SK-N-SH treated with all-trans-retinoic acid at 6 μM for 48 hours (cell line): Measurements from ENCODE around the gene SLC5A10.

Source experiments
- ATAC-seq: fragments of 200-7000 bp; cut with Tn5 transposase; 3 replicates; pipeline ENCODE4 v1.9.1; 2020; ENCODE audit warnings: mild to moderate bottlenecking, moderate library complexity
- ARNTL ChIP-seq: fragments of 450-650 bp; formaldehyde crosslinking; IDR thresholded peaks from 2 replicates; pipeline ENCODE4 v1.5.0; 2020; ENCODE audit warnings: low read depth, mild to moderate bottlenecking, moderate library complexity, borderline replicate concordance
- BACH2 ChIP-seq: fragments of 250-450 bp; sonication (Bioruptor Pico); IDR thresholded peaks from 2 replicates; pipeline ENCODE4 v1.9.0; 2021; ENCODE audit warnings: mild to moderate bottlenecking, borderline replicate concordance
- CSDC2 ChIP-seq: fragments of 250-450 bp; sonication (Bioruptor Pico); IDR thresholded peaks from 2 replicates; pipeline ENCODE4 v1.5.0; 2020; ENCODE audit warnings: mild to moderate bottlenecking, moderate library complexity
- ESRRG ChIP-seq: fragments of 250-450 bp; sonication (Bioruptor Pico); IDR thresholded peaks from 2 replicates; pipeline ENCODE4 v1.6.1; 2021; ENCODE audit warnings: mild to moderate bottlenecking
- GLIS3 ChIP-seq: fragments of 250-450 bp; sonication (Bioruptor Pico); IDR thresholded peaks from 2 replicates; pipeline ENCODE4 v1.5.0; 2020; ENCODE audit warnings: mild to moderate bottlenecking, moderate library complexity
- ISL1 ChIP-seq: fragments of 250-450 bp; sonication (Bioruptor Pico); IDR thresholded peaks from 2 replicates; pipeline ENCODE4 v2.1.2; 2022; ENCODE audit warnings: mild to moderate bottlenecking, moderate library complexity
- OSR1 ChIP-seq: fragments of 250-450 bp; sonication (Bioruptor Pico); IDR thresholded peaks from 2 replicates; pipeline ENCODE4 v1.8.0; 2022; ENCODE audit warnings: moderate library complexity, mild to moderate bottlenecking, inconsistent platforms
- PPARA ChIP-seq: fragments of 250-450 bp; sonication (Bioruptor Pico); IDR thresholded peaks from 2 replicates; pipeline ENCODE4 v1.5.0; 2020; ENCODE audit warnings: mild to moderate bottlenecking, borderline replicate concordance
- SNAI2 ChIP-seq: fragments of 250-450 bp; sonication (Bioruptor Pico); IDR thresholded peaks from 2 replicates; pipeline ENCODE4 v1.5.0; 2020; ENCODE audit warnings: mild to moderate bottlenecking, moderate library complexity
- TCF4 ChIP-seq: fragments of 250-450 bp; sonication (Bioruptor Pico); IDR thresholded peaks from 2 replicates; pipeline ENCODE4 v1.8.0; 2021; ENCODE audit warnings: mild to moderate bottlenecking, moderate library complexity, borderline replicate concordance
- TOX ChIP-seq: fragments of 250-450 bp; sonication (Bioruptor Pico); IDR thresholded peaks from 2 replicates; pipeline ENCODE4 v1.8.0; 2021; ENCODE audit warnings: mild to moderate bottlenecking, moderate library complexity, borderline replicate concordance
- ZC3H10 ChIP-seq: fragments of 250-450 bp; sonication (Bioruptor Pico); IDR thresholded peaks from 2 replicates; pipeline ENCODE4 v1.5.1; 2021; ENCODE audit warnings: mild to moderate bottlenecking, moderate library complexity
- ZFP3 ChIP-seq: fragments of 250-450 bp; sonication (Bioruptor Pico); IDR thresholded peaks from 2 replicates; pipeline ENCODE4 v1.5.0; 2020; ENCODE audit warnings: mild to moderate bottlenecking, moderate library complexity
- ZFP30 ChIP-seq: fragments of 450-650 bp; formaldehyde crosslinking; IDR thresholded peaks from 2 replicates; pipeline ENCODE4 v1.5.0; 2022; ENCODE audit warnings: mild to moderate bottlenecking, moderate library complexity
- ZNF565 ChIP-seq: fragments of 450-650 bp; formaldehyde crosslinking; conservative IDR thresholded peaks from 2 replicates; pipeline ENCODE4 v1.5.0; 2020; ENCODE audit warnings: low read depth, mild to moderate bottlenecking, moderate library complexity
- ZNF70 ChIP-seq: fragments of 450-650 bp; formaldehyde crosslinking; IDR thresholded peaks from 2 replicates; pipeline ENCODE4 v1.5.0; 2020; ENCODE audit warnings: mild to moderate bottlenecking, moderate library complexity
- ZNF8 ChIP-seq: fragments of 450-650 bp; formaldehyde crosslinking; IDR thresholded peaks from 2 replicates; pipeline ENCODE4 v1.5.0; 2020; ENCODE audit warnings: mild to moderate bottlenecking, moderate library complexity
- TF ChIP-seq, protein P1 (sequence below): fragments of 250-450 bp; sonication (Bioruptor Pico); IDR thresholded peaks from 2 replicates; pipeline ENCODE4 v1.5.1; 2020; ENCODE audit warnings: low read depth, mild to moderate bottlenecking, moderate library complexity
- TF ChIP-seq, protein P2 (sequence below): fragments of 250-450 bp; sonication (Bioruptor Pico); IDR thresholded peaks from 2 replicates; pipeline ENCODE4 v1.8.0; 2020; ENCODE audit warnings: mild to moderate bottlenecking, moderate library complexity, borderline replicate concordance
- TF ChIP-seq, protein P3 (sequence below): fragments of 250-450 bp; sonication (Bioruptor Pico); IDR thresholded peaks from 2 replicates; pipeline ENCODE4 v1.5.1; 2021; ENCODE audit warnings: mild to moderate bottlenecking, moderate library complexity
- TF ChIP-seq, protein P4 (sequence below): fragments of 250-450 bp; sonication (Bioruptor Pico); IDR thresholded peaks from 2 replicates; pipeline ENCODE4 v1.5.0; 2020; ENCODE audit warnings: mild to moderate bottlenecking, moderate library complexity
- TF ChIP-seq, protein P5 (sequence below): fragments of 250-450 bp; sonication (Bioruptor Pico); IDR thresholded peaks from 2 replicates; pipeline ENCODE4 v1.8.0; 2021; ENCODE audit warnings: low read depth, mild to moderate bottlenecking, moderate library complexity, borderline replicate concordance

The SLC5A10 gene

DNA sequence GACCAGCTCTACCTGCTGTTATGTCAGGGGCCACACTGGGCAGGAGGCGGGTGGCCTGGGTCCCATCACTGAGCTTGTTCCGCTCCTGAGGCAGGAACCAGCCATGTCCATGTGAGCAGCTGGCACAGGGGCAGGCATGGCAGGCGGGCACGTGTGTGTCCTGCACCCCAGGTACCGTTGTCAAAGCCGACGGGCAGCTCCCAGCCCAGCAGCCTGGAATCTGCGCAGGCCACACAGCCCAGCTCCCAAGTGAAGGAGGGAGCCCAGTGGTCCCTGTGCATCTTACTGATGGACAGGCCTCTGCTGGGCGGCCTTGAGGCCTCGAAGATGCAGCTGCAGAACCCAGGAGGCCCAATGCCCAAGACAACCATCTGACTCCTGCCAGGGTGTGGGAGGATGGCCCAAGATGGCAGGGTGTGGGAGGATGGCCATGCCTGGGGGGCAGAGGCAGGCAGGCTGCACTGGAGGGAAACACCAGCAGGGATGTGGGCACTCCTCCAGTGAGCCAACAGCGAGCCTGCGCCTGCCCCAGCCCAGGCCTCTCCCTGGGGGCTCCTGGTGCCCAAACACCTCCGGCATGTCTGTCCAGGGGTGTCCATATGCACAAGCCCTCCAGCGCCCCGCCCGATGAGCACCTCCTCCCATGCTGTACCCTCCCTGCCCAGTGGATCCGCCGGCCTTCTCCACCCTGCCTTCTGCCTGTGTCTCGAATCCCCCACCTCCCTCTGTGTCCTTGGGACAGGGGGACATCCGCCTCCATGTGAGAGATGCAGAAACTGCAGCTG, 39.8 kb downstream of the SLC5A10 start:
- no peak for TF ChIP-seq ZNF8 (CRISPR knock-in tag)
- TF ChIP-seq ISL1 (CRISPR knock-in tag), result no peak
- TF ChIP-seq, protein P1, sequence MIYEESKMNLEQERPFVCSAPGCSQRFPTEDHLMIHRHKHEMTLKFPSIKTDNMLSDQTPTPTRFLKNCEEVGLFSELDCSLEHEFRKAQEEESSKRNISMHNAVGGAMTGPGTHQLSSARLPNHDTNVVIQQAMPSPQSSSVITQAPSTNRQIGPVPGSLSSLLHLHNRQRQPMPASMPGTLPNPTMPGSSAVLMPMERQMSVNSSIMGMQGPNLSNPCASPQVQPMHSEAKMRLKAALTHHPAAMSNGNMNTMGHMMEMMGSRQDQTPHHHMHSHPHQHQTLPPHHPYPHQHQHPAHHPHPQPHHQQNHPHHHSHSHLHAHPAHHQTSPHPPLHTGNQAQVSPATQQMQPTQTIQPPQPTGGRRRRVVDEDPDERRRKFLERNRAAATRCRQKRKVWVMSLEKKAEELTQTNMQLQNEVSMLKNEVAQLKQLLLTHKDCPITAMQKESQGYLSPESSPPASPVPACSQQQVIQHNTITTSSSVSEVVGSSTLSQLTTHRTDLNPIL, result no peak
- TF ChIP-seq ARNTL (CRISPR knock-in tag), result no peak
- TF ChIP-seq, protein P2, sequence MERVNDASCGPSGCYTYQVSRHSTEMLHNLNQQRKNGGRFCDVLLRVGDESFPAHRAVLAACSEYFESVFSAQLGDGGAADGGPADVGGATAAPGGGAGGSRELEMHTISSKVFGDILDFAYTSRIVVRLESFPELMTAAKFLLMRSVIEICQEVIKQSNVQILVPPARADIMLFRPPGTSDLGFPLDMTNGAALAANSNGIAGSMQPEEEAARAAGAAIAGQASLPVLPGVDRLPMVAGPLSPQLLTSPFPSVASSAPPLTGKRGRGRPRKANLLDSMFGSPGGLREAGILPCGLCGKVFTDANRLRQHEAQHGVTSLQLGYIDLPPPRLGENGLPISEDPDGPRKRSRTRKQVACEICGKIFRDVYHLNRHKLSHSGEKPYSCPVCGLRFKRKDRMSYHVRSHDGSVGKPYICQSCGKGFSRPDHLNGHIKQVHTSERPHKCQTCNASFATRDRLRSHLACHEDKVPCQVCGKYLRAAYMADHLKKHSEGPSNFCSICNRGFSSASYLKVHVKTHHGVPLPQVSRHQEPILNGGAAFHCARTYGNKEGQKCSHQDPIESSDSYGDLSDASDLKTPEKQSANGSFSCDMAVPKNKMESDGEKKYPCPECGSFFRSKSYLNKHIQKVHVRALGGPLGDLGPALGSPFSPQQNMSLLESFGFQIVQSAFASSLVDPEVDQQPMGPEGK (CRISPR knock-in tag), result no peak
- TF ChIP-seq, protein P3, sequence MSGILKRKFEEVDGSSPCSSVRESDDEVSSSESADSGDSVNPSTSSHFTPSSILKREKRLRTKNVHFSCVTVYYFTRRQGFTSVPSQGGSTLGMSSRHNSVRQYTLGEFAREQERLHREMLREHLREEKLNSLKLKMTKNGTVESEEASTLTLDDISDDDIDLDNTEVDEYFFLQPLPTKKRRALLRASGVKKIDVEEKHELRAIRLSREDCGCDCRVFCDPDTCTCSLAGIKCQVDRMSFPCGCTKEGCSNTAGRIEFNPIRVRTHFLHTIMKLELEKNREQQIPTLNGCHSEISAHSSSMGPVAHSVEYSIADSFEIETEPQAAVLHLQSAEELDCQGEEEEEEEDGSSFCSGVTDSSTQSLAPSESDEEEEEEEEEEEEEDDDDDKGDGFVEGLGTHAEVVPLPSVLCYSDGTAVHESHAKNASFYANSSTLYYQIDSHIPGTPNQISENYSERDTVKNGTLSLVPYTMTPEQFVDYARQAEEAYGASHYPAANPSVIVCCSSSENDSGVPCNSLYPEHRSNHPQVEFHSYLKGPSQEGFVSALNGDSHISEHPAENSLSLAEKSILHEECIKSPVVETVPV (CRISPR knock-in tag), result no peak
- no peak for TF ChIP-seq TCF4 (CRISPR knock-in tag)
- no peak for TF ChIP-seq ZNF70 (CRISPR knock-in tag)
- TF ChIP-seq PPARA, result no peak
- TF ChIP-seq ZFP3 (CRISPR knock-in tag), result no peak
- no peak for ATAC-seq

DNA sequence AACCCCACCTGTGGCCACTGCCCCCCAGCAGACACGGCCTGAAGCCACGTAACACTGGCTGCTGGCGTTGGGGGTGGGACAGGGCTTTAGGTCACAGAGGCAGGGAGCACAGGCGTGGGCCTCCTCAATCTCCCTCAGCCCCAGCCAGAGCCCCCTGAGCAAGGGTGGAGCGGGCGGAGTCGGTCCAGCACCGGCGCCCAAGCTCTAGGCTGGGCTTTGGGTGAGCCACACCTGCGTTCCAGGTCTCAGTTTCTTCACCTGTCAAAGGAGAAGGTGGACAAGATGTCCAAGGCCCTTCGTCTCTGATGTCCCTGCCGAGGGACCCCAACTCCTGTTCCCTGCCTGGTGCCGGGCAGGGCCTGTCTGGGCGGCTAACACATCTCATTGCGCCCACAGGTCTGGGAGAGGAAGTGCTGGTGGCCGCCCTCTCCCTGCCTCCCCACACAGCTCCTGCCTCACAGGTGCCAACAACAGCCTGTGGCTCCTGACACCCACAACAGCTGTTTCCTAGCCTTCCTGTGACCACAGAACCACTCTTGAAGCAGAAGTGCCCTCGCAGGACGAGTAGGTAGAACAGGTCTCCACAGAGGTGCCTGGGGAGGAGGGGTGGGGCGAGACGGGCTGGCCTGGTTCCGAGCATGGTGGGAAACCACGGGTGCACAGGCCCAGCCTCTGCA, 40.6 kb downstream of the SLC5A10 start:
- TF ChIP-seq ZFP30 (no peak), ISL1 (CRISPR knock-in tag) (no peak), PPARA (no peak), GLIS3 (CRISPR knock-in tag) (no peak), CSDC2 (CRISPR knock-in tag) (no peak), ZNF565 (no peak), ZFP3 (CRISPR knock-in tag) (no peak), ZNF8 (CRISPR knock-in tag) (no peak), ZC3H10 (CRISPR knock-in tag) (no peak), ARNTL (CRISPR knock-in tag) (no peak), SNAI2 (CRISPR knock-in tag) (no peak), TOX (CRISPR knock-in tag) (no peak), TCF4 (CRISPR knock-in tag) (no peak), ESRRG (CRISPR knock-in tag) (no peak), OSR1 (no peak), BACH2 (CRISPR knock-in tag) (no peak)
- TF ChIP-seq, protein P1, result no peak
- TF ChIP-seq, protein P4, sequence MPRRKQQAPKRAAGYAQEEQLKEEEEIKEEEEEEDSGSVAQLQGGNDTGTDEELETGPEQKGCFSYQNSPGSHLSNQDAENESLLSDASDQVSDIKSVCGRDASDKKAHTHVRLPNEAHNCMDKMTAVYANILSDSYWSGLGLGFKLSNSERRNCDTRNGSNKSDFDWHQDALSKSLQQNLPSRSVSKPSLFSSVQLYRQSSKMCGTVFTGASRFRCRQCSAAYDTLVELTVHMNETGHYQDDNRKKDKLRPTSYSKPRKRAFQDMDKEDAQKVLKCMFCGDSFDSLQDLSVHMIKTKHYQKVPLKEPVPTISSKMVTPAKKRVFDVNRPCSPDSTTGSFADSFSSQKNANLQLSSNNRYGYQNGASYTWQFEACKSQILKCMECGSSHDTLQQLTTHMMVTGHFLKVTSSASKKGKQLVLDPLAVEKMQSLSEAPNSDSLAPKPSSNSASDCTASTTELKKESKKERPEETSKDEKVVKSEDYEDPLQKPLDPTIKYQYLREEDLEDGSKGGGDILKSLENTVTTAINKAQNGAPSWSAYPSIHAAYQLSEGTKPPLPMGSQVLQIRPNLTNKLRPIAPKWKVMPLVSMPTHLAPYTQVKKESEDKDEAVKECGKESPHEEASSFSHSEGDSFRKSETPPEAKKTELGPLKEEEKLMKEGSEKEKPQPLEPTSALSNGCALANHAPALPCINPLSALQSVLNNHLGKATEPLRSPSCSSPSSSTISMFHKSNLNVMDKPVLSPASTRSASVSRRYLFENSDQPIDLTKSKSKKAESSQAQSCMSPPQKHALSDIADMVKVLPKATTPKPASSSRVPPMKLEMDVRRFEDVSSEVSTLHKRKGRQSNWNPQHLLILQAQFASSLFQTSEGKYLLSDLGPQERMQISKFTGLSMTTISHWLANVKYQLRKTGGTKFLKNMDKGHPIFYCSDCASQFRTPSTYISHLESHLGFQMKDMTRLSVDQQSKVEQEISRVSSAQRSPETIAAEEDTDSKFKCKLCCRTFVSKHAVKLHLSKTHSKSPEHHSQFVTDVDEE (CRISPR knock-in tag), result no peak
- TF ChIP-seq, protein P2 (CRISPR knock-in tag), result no peak
- TF ChIP-seq, protein P5, sequence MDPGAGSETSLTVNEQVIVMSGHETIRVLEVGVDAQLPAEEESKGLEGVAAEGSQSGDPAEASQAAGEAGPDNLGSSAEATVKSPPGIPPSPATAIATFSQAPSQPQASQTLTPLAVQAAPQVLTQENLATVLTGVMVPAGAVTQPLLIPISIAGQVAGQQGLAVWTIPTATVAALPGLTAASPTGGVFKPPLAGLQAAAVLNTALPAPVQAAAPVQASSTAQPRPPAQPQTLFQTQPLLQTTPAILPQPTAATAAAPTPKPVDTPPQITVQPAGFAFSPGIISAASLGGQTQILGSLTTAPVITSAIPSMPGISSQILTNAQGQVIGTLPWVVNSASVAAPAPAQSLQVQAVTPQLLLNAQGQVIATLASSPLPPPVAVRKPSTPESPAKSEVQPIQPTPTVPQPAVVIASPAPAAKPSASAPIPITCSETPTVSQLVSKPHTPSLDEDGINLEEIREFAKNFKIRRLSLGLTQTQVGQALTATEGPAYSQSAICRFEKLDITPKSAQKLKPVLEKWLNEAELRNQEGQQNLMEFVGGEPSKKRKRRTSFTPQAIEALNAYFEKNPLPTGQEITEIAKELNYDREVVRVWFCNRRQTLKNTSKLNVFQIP, result no peak
- ATAC-seq, result no peak
